Sigmoid colon (tissue), 3 donors: Measurements from ENCODE around the gene ME3.

Source experiments
- POLR2A ChIP-seq, 2 donors: fragments of 450-650 bp; IDR thresholded peaks; one replicate each; pipeline ENCODE4 v1.6.1; 2016; ENCODE audit warnings: antibody characterized with exemption in 2 of 2, mild to moderate bottlenecking in 2 of 2, moderate library complexity in 2 of 2
- TF ChIP-seq, protein P1 (sequence below), 4 experiments: fragments of 450-650 bp in 3 of 4; fragments of 200-600 bp in 1 of 4; IDR thresholded peaks; one replicate each; pipeline ENCODE4 v1.5.1; 2016 to 2019; ENCODE audit warnings: antibody characterized with exemption in 4 of 4, mild to moderate bottlenecking in 3 of 4, moderate library complexity in 2 of 4

DNA sequence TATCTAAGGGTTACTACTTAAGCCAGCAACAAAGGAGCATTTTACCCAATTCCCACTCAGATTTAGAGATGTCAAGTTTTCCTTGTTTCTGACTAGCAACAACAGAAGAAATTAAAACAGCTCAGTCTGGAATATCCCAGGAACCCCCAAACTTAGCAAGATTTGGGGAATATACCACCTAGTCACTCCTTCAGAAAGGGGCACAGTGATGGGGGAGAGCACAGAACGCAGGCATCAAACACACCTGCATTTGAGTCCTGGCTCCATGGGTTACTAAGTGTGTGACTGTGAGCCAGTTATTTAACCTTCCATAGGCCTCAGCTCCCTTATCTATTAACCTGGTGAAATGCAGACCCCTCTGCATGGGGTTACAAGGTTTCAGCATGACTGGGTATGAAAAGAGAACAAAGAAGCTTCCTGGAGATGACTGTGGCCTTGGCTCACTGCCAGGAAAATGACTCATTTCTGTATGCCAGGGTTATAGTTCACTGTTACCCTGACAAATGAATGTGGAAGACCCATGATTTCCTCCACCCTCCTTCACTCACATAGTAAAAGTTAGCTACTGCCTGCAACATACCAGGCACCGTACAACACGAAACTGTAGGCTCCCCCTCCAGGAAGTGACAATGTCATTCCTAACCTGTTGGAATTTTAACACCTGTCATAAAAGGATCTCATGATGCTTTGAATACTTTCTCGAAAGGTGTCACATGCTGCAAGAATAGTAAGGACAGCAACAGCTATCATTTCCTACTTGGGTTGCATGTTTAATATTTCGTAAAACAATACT lies 79.6 kb downstream of the ME3 start:
- TF ChIP-seq, protein P1, sequence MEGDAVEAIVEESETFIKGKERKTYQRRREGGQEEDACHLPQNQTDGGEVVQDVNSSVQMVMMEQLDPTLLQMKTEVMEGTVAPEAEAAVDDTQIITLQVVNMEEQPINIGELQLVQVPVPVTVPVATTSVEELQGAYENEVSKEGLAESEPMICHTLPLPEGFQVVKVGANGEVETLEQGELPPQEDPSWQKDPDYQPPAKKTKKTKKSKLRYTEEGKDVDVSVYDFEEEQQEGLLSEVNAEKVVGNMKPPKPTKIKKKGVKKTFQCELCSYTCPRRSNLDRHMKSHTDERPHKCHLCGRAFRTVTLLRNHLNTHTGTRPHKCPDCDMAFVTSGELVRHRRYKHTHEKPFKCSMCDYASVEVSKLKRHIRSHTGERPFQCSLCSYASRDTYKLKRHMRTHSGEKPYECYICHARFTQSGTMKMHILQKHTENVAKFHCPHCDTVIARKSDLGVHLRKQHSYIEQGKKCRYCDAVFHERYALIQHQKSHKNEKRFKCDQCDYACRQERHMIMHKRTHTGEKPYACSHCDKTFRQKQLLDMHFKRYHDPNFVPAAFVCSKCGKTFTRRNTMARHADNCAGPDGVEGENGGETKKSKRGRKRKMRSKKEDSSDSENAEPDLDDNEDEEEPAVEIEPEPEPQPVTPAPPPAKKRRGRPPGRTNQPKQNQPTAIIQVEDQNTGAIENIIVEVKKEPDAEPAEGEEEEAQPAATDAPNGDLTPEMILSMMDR (IDR thresholded peaks at IDR 0.05) = no peak
- no peak for TF ChIP-seq POLR2A (IDR thresholded peaks at IDR 0.05)
